Lower leg skin (tissue), 3 donors: ENCODE measurements around the gene LTBP2.

Source experiments
- CTCF ChIP-seq, 3 donors: fragments of 450-650 bp; IDR thresholded peaks; one replicate each; pipeline ENCODE4 v1.5.1; 2016; ENCODE audit warnings: antibody characterized with exemption in 3 of 3, mild to moderate bottlenecking in 3 of 3, moderate library complexity in 2 of 3
- POLR2A ChIP-seq, 2 donors: fragments of 450-650 bp; IDR thresholded peaks; one replicate each; pipeline ENCODE4 v1.6.1; 2016 to 2017; ENCODE audit warnings: antibody characterized with exemption in 2 of 2, mild to moderate bottlenecking in 1 of 2, moderate library complexity in 1 of 2

GRCh38 chr14:74620497-74620921 is 8.5 kb upstream of the LTBP2 start:
- TF ChIP-seq CTCF (IDR thresholded peaks at IDR 0.05) (no peak), POLR2A (IDR thresholded peaks at IDR 0.05) (no peak)
